K562 (cell line): ENCODE results near the gene ASB2. TPM values are rescaled to one million over a fixed set of nuclear protein-coding genes. Genes with fewer than 3 reads are reported as not detected.

ENCODE experiments used
- REST ChIP-seq, 2 experiments: fragments of 450-650 bp; formaldehyde crosslinking in 1 of 2; IDR thresholded peaks; 2 replicates each; pipeline versions ENCODE4 v1.4.0 to v1.6.1; 2014 to 2020; ENCODE audit warnings: mild to moderate bottlenecking in 2 of 2, borderline replicate concordance in 1 of 2, low read depth in 1 of 2
- SNIP1 ChIP-seq: fragments of 450-650 bp; IDR thresholded peaks from 2 replicates; pipeline ENCODE4 v1.7.1; 2017; ENCODE audit warnings: low read depth, mild to moderate bottlenecking
- polyA plus RNA-seq, 8 experiments: library from polyadenylated mRNA; depleted of rRNA in 4 of 8; stranded (reverse) in 5 of 8; unstranded in 3 of 8; fragments of >200 nt; fragmentation: Nextera tagmentation in 2 of 8; fragmentation: Illumina TruSeq in 1 of 8; extraction: Ambion mirVana in 2 of 8; extraction: Trizol in 1 of 8; gene quantifications; 2 replicates each; pipeline versions ENCODE4 v1.2.1 to v1.2.3, GENCODE V29; 2011 to 2014; ENCODE audit warnings: inconsistent platforms in 1 of 8, missing spikeins in 1 of 8
- total RNA-seq, 7 experiments: library from RNA; depleted of rRNA in 6 of 7; stranded (reverse); fragments of >200 nt in 6 of 7; fragmentation: Illumina TruSeq in 2 of 7; extraction: Trizol in 2 of 7; gene quantifications; 2 replicates each; pipeline versions ENCODE4 v1.2.1 to v1.2.3, GENCODE V29; 2011 to 2021; ENCODE audit warnings: low replicate concordance in 1 of 7

ASB2 gene
- total and polyA plus RNA-seq, 9 of the 15 experiments (the other 6 are each of a cell fraction or from before 2014, with no cell fraction given) = not detected

- TF ChIP-seq REST (IDR thresholded peaks at IDR 0.05; ENCODE audit: borderline replicate concordance) = no peak
- no peak for TF ChIP-seq REST (CRISPR knock-in tag; IDR thresholded peaks at IDR 0.05; ENCODE audit: low read depth)
- no peak for TF ChIP-seq SNIP1
Observed at GRCh38 chr14:93941293-93941910, 35.0 kb downstream of the ASB2 start (continued).
